GM12865 (cell line): ENCODE data around the gene TXNIP.

ENCODE experiments used
- DNase-seq: peaks from one replicate; pipeline ENCODE4 v3.0.0; 2010; ENCODE audit warnings: low read depth
- H3K4me3 ChIP-seq: 2 replicates; pipeline ENCODE4 v1.5.1; 2011; ENCODE audit warnings: mild to moderate bottlenecking, low read depth, low read length, control low read depth
- CTCF ChIP-seq: IDR thresholded peaks from 2 replicates; pipeline ENCODE4 v1.5.1; 2011; ENCODE audit warnings: low read length, control low read depth, low read depth, inconsistent platforms; ENCODE audit not compliant: insufficient read depth; ENCODE audit errors: missing control alignments

Gene TXNIP

GRCh38 chr1:145990249-145990855, 6.0 kb downstream of the TXNIP start:
- no peak for DNase-seq
- no peak overlapping the region for H3K4me3 ChIP-seq
- TF ChIP-seq CTCF: no peak

- no peak overlapping the region for H3K4me3 ChIP-seq
- no peak for TF ChIP-seq CTCF
- no peak for DNase-seq
Measured at GRCh38 chr1:145988773-145989172, 7.6 kb downstream of the TXNIP start.

GRCh38 chr1:145987926-145988325, 8.5 kb downstream of the TXNIP start:
- H3K4me3 ChIP-seq: no peak overlapping the region
- no peak for TF ChIP-seq CTCF
- DNase-seq: no peak

GRCh38 chr1:145986551-145986950, 9.8 kb downstream of the TXNIP start:
- no peak for DNase-seq
- H3K4me3 ChIP-seq: no peak overlapping the region
- TF ChIP-seq CTCF: no peak

- DNase-seq: no peak
Measured at GRCh38 chr1:145985502-145986439, 10.6 kb downstream of the TXNIP start.

GRCh38 chr1:145985129-145985501, 11.3 kb downstream of the TXNIP start:
- no peak for TF ChIP-seq CTCF
- DNase-seq: no peak
- no peak overlapping the region for H3K4me3 ChIP-seq

More at GRCh38 chr1:145985502-145986439, 10.6 kb downstream of the TXNIP start:
- TF ChIP-seq CTCF: no peak
- no peak overlapping the region for H3K4me3 ChIP-seq
